GM15510 (cell line): ENCODE measurements around the gene SLC12A5.
A peak's percentile ranks its signal among the peaks of the same experiment; 100 is the strongest.

Experiments used
- POLR2A ChIP-seq: IDR thresholded peaks from 3 replicates; pipeline ENCODE4 v1.6.1; 2011; ENCODE audit warnings: borderline replicate concordance; ENCODE audit not compliant: insufficient read length; ENCODE audit errors: extremely low read depth

Gene SLC12A5

DNA sequence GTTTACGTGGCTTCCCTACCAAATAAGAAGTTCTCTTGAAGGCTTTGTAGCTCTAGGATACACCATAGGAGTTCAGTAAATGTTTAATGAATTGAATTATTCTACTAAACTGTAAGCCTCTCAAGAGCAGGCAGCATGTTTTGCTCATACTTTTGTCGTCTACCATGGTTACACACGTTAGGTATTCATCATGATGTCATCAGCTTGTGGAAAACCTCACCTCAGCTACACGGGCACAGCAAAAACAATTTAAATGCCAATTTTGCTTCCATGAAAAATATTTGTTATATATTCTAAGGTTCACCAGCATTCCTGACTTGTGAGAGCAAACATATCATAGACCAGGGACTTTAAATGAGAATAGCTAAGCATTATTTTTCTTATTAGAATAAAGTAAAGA lies 44.0 kb downstream of the SLC12A5 start:
- TF ChIP-seq POLR2A: no peak

DNA sequence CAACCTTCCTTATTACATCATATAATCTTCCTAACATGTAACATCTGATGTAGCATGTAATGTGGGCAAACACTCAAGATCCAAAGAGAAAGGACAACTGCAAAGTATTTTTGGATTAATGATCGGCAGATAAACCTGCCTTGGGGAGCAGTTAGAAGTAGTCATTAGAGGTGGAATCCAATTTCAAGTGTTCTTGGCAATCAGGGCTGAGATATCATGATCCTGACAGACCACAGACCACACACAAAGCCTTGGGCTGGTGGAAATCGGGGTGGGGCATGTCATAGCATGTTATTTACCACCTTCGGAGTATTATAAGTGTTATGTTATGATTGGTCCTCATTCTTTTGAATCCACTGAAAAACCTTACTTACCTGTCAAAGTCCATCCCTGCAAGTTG lies 44.4 kb downstream of the SLC12A5 start:
- TF ChIP-seq POLR2A: no peak

DNA sequence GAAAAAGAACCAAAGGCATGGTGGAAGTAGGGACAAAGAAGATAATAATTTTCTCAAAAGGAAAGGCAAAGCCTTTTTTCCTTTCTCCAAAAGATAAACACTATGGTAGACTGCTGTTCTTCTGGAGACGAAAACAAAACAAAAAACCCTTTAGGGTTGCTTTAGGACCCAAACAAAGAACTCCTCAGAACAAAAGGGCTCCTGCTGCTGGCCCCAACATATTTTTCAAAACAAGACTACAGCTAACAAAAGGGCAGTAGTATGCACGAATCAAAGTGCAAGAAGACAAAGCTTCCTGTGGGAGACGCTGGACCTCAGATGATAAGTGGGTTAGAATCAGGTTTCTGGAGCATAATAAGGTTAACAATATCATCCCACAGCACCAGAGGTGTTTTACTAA lies 45.0 kb downstream of the SLC12A5 start:
- no peak for TF ChIP-seq POLR2A

DNA sequence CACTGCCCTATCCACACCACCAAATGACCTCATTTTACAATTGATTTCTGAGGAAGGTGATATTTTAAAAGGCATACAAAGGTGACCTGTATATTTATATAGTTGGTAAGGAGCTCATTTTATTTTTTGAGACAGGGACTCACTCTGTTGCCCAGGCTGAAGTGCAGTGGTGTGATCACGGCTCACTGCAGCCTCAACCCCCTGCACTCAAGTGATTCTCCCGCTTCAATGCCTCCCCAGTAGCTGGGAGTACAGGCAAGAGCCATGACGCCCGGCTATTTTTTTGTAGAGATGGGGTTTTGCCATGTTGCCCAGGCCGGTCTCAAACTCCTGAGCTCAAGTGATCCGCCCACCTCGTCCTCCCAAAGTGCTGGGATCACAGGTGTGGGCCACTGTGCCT lies 47.8 kb downstream of the SLC12A5 start:
- no peak for TF ChIP-seq POLR2A

DNA sequence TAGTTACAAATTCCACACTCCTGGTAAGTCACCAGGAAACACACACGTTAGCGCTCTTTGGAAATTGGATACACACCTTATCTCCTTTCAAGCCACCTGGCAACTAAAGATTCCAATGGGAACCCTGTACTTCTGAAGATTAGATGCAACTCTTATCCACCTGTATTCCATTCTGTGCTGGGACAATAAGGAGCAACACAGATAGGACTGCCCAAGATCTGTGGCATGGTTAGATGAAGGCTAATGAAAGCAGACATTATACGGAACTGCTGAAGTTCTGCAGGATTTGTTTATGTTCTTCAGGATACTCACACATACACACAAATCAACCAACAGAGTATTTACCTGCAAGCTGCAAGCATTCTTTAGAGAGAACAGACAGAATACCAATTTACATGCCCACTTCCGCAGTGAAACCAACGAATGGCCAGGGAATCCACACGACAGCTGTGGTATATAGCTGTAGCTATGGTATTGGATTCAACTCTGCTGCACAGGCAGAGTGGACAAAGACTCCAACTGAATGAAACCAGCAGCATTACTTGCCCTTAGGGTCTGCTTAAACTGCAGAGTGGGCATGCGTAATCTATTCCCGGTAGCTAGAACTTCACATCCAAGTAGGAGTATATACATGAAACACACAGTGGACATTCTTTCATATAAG lies 48.8 kb downstream of the SLC12A5 start:
- no peak for TF ChIP-seq POLR2A

DNA sequence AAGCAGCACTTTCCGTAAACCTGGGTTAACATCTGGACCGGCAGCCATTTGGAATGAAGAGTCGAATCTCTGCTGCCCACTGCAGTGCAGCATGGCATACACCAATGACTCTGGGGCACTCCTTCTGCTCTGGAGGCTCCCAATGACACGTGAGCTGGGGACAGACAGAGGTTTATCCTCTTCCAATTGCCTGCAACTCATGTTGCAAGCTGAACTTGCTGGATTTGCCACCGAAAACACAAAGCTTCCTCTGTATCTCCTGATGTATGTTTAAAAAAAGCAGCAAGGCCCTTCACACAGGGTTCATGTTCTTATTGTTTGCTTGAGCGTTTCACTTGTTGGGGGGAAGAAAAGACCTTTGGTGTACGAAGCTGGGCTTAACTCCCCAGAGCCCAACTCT lies 49.9 kb downstream of the SLC12A5 start:
- TF ChIP-seq POLR2A: no peak

DNA sequence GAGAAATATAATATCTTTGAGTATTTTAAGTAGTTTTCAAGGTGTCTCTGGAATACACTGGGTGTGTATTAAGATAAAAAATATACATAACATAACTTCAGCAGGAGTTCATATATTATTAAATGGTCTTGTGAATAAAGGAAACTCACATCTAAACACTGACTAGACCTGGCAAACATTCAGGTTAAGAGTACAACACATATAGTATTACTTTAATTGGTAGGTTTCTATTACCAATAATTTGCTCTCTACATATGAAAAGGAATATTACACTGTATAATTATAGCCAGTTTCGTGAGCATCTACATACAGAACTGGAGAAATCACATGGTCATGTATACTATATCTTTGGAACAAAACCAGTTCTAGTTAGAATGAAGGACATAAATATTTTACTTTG lies 52.1 kb downstream of the SLC12A5 start:
- TF ChIP-seq POLR2A: no peak

DNA sequence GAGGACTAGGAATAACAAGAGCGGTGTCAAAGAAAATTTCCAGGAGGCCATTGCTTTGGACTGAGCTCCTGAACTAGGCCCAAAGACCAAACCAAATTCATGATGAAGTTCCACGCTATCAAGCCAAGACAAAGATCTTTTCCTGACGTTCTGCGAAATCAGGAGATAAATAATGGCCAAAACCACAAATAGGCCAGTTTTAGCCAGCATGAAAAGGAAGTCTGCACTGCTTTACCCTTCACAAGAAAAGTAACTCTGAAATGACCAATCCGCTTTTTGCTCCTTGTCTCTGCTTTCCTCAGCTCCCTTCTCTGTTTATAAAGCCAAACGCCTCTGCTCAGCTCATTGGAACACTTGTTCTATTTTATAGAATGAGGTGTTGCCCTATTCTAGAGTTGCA lies 54.1 kb downstream of the SLC12A5 start:
- no peak for TF ChIP-seq POLR2A

DNA sequence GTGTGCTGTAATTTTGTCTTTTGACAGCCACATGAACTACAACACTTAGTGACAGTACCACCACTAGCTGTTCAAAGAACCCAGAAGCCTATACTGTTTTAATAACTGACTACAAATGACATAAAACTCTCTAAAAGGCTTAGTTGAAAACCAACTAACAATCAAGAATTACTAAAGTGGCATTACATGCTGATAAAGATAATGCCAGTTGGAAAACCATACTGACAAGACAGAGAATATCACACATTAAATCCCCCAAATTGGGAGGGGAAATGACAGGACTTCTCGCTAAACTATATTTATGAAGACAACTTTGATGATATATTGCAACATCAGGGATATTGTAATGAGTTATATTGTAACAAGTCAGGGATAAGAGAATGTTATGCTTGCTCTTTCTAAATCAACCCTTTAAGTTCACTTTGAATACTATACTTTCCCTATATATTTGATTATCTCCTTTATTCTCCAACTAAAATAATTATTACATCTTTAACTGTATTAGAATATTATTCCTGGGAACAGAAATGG lies 54.6 kb downstream of the SLC12A5 start:
- no peak for TF ChIP-seq POLR2A

DNA sequence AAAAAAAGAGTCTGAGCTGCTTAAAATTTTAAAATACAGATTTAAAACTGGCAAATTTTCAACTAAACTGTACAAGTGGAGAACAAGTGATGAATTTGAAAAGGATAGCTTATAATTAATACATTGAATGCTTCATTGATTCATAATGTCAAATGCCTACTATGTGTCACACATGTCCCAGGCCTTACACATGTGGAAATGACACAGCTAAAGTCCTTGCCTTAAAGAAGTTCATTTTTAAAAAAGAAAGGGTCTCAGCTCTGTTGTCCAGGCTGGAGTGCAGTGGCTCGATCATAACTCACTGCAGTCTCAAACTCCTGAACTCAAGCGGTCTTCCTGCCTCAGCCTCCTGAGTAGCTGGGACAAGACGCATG lies 55.8 kb downstream of the SLC12A5 start:
- TF ChIP-seq POLR2A: no peak

DNA sequence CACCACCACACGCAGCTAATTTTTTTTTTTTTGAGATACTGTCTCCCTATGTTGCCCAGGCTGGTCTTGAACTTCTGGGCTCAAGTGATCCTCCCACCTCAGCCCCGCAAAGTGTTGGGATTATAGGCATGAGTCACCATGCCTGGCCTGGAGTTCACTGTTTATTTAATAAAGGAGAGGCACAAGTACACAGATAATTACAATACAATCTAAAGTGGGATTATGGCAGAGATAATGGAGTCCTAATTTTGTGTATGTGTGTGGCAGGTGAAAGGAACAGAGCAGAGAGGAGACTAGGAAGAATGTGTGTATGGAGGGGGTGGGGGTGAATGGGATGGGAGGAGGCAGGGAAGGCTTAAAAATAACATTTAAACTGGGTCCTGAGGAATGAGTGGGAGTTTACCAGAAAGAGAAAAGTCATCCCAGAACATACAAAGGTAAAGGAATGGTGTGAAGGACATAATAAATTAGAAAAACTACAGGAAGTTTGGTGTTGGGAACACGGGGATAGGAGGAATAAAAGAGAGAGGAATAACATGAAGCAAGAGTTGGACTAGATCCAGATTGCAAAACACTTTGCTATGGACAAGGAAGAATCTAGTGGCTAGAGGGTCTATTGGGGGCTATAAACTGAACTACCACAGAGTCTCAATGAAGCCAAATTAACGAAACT lies 56.3 kb downstream of the SLC12A5 start:
- no peak for TF ChIP-seq POLR2A

DNA sequence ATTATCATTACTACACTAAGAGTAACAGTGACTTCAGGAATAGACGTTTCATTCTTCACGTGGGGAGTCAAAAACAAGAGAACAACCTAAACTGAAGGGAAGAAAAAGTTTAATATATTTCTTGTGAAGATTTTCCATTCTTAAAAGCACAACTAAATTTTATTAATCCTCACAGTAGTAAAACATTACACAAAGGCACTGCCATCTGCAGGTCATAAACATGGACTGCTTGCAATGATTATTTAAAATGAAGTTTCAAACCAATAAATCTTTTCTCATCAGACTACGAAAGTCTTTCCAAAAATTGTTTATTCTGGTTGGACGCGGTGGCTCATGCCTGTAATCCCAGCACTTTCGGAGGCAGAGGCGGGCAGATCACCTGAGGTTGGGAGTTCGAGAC lies 58.1 kb downstream of the SLC12A5 start:
- TF ChIP-seq POLR2A: no peak

DNA sequence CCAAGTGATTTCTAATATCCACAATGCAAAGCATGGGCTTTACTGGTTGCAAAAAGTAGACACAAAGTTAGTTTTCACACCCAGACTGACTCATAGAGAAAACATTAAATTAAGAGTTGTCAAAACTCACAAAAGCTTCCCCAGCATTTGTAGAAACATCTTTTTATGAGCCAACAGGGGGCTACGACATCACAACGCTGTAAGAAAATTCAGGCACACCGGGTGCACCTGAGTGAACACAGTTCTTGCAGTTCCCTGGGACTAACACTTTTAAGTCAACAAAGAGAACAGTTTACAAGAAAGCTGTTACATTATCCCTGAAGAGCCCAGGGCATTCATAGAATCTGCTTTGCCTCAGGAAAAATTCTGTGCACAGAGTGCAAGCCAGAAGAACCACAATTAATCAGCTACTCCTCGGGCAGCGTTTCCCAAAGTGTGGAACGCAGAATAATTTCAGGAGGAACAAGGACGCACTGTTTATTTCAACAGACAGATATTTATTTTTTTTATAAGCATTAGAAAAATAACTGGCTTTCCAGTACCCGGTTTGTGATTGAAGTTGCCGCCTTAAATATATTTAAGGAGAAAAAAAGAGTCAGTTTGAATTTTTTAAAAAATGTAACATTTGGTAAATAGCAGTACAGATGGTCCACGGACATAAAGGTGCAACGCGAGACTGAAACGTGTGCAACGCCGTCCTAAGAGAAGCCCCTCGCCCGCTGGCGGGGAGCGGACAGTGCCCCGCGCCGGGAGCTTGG lies 59.6 kb downstream of the SLC12A5 start:
- no peak for TF ChIP-seq POLR2A

DNA sequence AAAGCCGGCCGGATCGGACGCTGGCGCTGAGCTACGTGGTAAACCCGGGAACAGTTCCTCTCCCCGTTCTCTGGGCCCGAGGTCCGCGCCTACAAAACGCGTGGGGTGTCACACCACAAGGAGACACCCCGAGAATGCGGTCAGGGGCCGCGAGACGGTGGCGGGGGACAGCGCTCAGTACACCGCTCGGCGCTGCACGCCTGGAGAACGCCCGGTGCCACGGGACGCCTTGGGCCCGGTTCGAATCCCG lies 60.1 kb downstream of the SLC12A5 start:
- no peak for TF ChIP-seq POLR2A

DNA sequence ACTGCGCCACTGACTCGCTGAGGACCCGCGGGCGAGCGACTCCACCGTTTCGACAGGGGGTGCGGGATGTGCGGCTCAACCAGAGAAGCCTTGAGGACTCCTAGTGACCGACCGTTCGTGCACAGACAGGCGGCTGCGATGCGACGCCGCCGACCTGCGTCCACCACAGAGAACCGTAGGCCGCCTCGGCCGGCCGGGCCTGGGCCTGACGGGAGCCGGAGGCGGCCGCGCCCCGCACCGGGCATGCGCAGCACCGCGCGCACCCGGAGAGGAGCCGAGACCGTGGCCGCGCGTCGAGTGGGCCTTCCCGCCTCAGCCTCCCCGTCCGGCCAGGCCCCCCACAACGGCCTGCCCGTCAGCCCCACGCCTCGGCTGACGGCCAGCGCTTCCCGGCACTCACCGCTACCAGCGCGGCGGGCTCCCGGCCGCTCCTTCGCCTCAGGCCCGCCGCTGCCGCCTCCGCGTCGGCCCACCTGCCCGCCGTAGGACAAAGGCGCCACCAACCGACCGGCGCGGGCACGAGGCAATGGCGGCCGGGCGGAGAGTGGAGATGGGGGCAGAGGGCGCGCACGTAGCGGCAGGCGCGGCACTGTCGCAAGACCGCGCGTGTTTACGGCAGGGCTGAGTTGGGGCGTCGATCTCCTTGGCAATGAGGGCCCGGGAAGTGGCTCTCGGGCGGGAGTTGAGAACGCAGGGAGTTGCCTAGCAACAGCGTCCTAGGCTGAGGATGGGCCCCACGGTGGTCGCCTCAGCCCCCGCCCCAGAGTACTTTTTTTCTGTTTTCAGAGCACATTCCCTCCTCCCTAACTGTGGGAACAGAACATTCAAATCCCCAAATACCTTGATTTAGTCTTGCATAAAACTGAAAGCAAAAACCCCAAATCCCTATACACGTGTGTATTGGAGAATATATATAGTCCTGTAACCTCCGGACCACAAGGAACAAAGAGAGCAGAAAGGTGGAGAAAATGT lies 60.7 kb downstream of the SLC12A5 start, which contains the start of gene NCOA5:
TSS of gene NCOA5 (minus strand) at position 546 of the 972 bp plus-strand sequence. CDS start 10,538 bp downstream, outside the sequence.
- TF ChIP-seq POLR2A: peak; percentile 97
